HG03039 (cell line): ENCODE measurements around the gene FAM193A.
A peak's percentile ranks its signal among the peaks of the same experiment; 100 is the strongest.

ENCODE experiments used
- ATAC-seq: cut with Tn5 transposase; IDR thresholded peaks from one replicate; pipeline ENCODE4 v1.9.1; 2021; ENCODE audit warnings: mild to moderate bottlenecking, moderate library complexity; ENCODE audit not compliant: unreplicated experiment

FAM193A gene

DNA sequence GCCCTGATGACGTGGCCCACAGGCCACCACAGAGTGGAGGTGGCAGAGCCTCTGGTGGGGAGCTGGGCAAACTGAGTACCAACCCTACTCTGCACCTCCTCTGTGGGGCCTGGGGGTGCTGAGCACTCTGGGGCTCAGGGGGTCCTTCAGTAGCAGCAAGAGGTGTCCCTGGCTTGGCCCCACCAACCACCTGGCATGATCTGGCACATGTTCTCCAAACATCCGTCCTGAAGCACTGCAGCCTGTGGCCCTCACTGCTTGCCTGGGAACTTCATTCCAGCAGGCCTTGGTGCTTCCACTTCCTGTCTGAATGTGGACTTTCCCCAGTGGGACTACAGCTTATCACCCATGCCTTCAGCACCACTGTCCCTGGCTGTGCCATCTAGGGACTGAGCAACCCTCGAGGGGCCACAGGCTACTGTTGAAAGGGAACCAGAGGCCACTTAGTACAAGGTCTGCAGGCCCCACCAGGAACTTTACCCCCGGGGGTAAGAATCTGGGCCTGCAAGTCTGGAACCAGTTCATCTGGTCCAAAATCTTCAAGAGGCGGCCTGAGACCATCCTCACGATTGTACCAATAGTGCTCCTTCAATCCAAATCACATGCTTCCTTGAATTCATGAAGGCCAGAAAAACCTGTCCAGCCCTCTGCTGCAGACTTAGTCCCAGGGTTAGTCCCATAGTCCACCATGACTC, 206.5 kb downstream of the FAM193A start:
- no peak for ATAC-seq

- no peak for ATAC-seq
Observed at GRCh38 chr4:2743518-2744445, 207.3 kb downstream of the FAM193A start.

GRCh38 chr4:2744576-2745270, 208.3 kb downstream of the FAM193A start:
- no peak for ATAC-seq

DNA sequence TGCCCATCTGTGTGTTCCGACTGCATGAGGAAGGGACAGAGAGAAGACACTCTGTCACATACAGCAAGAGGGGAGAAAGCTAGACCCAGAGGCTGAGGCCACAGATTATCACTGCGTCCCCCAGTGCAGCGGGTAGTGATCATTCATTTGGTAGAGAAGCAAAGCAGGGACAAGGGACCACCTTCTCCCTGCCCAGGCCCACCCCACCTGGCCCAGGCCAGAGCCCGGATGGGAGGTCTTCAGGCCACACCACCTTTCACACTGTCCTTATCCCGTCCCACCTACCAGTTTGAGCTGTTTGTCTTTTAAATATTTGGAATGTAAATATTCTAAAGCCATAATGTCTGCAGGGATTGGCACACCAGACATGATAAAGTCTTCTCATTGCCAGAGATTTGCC, 209.1 kb downstream of the FAM193A start:
- no peak for ATAC-seq

GRCh38 chr4:2745981-2746806, 209.7 kb downstream of the FAM193A start:
- ATAC-seq: peak; percentile 85

DNA sequence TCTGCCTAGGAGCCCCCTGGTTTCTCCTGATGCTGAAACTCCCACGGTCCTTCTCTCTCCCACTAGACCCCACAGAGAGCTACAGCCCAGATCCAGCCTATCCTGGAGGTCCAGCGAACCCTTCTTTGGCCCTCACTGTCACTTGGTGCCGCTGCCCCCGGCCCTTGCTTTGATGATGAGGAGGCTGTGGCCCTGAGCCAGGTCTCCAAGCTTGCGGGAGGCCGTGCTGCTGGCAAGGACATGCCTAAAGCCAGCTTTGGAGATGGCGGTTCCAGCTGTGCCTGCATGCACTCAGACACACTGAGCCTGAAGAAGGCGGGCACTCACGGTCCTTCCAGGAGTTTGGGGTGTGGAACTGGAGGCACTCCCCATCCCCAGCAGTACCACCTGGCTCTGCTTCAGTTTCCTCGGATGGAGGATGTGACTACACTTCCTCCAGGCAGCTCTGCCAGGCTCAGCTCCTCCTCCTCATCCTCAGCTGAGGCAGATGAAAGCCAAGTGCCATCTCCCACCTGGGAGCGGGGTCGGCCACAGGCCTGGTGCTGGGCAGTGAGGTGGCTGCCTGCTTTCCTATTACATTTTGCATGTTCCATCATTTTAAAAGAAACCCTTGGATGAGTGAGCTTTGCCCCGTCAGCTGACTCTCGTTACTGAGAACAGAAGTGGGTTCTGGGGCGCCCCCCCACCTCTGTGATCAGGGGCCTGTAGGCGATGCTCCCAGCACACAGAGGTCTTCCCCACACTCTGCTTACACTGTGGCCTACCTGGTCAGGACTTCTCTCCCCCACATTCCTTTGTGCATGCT, 210.6 kb downstream of the FAM193A start:
- no peak for ATAC-seq

DNA sequence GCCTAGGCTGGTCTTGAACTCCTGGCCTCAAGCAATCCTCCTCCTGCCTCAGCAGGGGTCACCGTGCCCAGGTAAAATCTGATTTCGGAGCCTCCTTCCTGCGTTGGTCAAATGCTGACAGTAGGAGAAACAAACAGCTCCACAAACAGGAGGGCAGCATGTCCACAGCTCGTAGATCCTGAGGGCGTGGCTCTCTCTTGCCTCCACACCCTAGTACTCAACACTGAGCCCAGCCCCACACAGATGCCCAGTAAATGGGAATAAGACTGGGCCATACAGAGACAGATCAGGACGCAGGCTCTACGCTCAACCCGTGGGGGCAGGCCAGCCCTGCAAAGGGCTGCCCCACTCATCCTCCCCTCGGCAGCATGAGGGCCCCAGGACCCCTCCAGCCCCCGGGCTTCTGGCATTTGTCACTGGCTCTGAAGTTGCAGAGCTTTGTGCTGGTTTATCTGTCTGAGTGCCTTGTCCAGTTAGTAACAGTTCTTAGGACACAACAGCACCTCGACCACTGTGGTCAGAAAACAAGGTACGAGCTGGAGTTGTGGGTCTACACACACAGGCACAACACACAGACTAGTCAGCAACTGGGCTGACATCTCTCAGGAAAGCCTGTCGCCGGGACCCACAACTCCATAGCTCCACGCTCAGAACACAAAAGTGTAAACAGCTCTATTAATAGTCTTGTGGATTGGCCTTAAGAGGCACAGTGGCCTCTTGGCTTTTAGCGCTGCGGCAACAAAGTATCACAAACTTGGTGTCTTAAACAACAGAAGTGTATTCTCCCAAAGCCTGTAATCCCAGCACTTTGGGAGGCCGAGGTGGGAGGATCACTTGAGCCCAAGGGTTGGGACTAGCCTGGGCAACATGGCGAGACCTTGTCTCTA, 214.5 kb downstream of the FAM193A start:
- ATAC-seq: no peak

GRCh38 chr4:2753436-2753835, 217.0 kb downstream of the FAM193A start:
- ATAC-seq: no peak

GRCh38 chr4:2754848-2755819, 218.7 kb downstream of the FAM193A start:
- no peak for ATAC-seq

DNA sequence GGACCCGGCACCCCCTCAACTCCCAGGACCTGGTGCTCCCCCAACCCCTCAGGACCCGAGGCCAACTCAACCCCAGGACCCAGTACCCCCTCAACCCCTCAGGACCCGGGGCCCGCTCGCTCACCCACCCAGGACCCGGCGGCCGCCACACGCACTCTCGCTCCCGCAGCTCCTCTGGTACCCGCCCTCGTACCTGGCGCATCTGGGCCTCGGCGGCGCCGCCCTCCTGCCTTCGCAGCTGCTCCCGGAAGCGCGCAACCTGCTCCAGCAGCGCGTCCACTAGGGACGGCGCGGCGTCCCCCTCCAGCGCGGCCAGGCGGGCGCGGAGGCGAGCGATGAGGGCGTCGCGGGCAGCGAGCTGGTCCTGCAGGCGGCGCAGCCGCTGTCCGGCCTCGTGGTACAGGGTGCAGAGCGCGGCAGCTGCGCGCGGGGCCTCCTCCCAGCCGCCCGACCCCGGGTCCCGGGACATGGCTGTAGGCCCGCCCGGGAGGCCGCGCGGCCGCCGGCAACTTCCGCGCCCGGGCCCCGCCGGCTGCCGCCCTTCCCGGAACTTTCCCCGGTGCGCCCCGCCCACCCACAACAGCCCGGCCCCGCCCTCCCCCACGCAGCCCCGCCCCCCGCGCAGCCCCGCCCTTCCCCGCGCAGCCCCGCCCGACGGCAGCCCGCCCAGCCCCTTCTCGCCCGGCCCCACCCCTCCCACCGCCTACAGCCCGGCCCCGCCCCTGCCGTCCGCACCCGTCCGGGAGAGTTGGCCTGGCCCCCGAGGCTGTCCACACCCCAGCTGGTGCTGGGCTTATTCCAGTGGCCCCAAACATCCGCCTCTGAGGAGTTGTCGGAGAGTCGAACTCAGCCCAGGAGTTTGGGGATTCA, 219.6 kb downstream of the FAM193A start, which contains the start of gene TNIP2:
TNIP2 (minus strand) TSS at position 516 of the 870 bp plus-strand sequence; CDS start at position 469, 47 bp downstream.
- peak; percentile 51 for ATAC-seq

GRCh38 chr4:2756691-2757350, 220.4 kb downstream of the FAM193A start:
- no peak for ATAC-seq

DNA sequence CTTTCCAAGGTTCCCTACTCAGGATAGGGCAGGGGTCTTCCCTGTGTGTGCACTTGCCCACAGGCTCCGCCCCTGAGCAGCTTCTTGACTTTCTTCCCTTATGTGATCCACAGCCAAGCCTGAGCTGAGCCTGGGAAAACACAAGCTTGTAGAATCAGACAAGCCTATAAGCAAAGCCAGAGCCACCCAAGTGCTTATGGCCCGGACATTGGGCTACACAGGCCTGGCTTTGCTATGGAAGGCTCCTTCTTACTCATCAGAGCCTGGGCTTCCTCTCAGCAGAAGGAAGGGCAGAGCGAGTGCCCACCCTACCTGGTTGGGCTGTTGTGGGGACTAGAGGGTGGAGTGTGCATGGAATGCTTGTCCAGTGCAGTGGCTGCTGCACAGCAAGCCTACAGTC, 221.0 kb downstream of the FAM193A start:
- ATAC-seq: no peak

- ATAC-seq: no peak
Observed at GRCh38 chr4:2761035-2761923, 224.8 kb downstream of the FAM193A start.

DNA sequence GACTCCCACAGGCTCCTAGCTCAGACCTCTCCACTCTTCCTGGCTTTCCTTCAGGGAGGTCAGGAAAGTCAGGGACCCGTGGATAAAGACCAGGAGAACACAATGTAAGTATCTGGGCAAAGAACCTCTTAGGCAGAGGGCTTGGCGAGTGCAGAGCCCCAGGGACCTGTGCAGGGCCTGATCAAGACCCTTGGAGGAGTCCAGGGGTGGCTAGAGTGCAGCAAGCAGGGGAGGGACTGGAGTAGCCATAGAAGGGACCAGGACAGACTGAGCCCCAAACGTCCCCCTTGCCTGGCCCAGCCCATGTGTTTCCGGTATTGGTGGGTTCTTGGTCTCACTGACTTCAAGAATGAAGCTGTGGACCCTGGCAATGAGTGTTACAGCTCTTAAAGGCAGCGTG, 225.6 kb downstream of the FAM193A start:
- ATAC-seq: no peak
